ENCODE data around the gene ZNF474.

The ZNF474 gene

DNA sequence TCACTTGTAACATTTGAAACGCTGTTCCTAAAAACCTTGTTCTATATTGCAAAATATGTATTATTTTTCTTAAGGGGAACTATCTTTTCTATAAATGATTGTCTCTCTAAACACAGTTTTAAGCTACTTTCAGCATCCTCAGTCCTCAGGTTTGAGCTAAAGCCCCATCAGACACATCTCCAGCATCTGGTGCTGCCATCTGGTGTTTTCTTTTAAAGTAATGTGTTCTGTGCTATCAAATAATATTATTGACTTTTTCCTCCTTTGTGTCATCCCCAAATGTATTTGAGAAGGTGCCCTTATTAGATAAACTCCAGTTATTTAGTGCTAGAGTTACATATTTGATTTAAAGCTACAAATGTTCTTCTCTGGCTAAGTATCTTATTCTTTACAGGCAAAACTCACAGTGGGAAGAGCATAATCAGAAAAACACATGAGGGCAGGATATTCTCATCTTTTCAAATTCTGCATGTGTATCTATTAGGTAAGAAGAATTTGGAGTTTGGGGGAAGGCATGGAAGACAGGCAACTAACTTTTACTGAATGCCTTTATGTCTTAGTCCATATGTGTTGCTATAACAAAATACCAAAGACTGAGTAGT is 27.5 kb downstream of the ZNF474 start:
- peak; percentile 16 for DNase-seq (ENCODE audit: low read depth)
- TF ChIP-seq, protein P1, sequence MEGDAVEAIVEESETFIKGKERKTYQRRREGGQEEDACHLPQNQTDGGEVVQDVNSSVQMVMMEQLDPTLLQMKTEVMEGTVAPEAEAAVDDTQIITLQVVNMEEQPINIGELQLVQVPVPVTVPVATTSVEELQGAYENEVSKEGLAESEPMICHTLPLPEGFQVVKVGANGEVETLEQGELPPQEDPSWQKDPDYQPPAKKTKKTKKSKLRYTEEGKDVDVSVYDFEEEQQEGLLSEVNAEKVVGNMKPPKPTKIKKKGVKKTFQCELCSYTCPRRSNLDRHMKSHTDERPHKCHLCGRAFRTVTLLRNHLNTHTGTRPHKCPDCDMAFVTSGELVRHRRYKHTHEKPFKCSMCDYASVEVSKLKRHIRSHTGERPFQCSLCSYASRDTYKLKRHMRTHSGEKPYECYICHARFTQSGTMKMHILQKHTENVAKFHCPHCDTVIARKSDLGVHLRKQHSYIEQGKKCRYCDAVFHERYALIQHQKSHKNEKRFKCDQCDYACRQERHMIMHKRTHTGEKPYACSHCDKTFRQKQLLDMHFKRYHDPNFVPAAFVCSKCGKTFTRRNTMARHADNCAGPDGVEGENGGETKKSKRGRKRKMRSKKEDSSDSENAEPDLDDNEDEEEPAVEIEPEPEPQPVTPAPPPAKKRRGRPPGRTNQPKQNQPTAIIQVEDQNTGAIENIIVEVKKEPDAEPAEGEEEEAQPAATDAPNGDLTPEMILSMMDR (IDR thresholded peaks at IDR 0.05; ENCODE audit: low read depth, low read length): peak; percentile 4
- no peak for TF ChIP-seq POLR2A (IDR thresholded peaks at IDR 0.05; ENCODE audit: extremely low read depth, insufficient read length)
- no peak overlapping the region for H3K4me3 ChIP-seq (ENCODE audit: low read depth, low read length)

DNA sequence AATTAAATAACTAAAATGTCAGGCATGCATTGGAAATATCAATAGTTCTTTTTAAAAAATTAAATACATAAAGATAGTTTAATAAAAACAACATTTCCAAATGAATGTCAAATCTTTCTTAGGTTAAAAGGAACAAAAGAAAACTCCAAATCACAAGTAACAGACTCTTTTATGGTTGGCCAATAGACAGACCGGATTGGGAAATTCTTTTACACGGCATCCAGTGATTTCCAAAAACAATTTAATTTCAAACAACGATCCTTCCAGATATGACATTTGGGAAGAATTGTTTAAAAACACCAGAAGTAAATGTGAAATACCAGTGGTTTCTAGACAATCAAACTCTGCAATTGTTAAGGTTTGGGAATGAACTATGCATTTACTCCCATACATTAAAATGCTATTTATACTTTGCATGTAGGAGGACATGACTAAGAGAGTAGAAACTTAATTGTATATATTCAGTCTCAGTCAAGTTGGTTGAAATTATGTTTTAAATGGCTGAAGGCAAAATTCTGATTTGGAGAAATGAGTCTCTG is 32.8 kb downstream of the ZNF474 start:
- H3K4me3 ChIP-seq (ENCODE audit: low read depth, low read length): no peak overlapping the region
- no peak for TF ChIP-seq POLR2A (IDR thresholded peaks at IDR 0.05; ENCODE audit: extremely low read depth, insufficient read length)
- TF ChIP-seq, protein P2, sequence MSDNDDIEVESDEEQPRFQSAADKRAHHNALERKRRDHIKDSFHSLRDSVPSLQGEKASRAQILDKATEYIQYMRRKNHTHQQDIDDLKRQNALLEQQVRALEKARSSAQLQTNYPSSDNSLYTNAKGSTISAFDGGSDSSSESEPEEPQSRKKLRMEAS (IDR thresholded peaks at IDR 0.05; ENCODE audit: low read depth, low read length): no peak
- DNase-seq (ENCODE audit: low read depth): no peak

DNA sequence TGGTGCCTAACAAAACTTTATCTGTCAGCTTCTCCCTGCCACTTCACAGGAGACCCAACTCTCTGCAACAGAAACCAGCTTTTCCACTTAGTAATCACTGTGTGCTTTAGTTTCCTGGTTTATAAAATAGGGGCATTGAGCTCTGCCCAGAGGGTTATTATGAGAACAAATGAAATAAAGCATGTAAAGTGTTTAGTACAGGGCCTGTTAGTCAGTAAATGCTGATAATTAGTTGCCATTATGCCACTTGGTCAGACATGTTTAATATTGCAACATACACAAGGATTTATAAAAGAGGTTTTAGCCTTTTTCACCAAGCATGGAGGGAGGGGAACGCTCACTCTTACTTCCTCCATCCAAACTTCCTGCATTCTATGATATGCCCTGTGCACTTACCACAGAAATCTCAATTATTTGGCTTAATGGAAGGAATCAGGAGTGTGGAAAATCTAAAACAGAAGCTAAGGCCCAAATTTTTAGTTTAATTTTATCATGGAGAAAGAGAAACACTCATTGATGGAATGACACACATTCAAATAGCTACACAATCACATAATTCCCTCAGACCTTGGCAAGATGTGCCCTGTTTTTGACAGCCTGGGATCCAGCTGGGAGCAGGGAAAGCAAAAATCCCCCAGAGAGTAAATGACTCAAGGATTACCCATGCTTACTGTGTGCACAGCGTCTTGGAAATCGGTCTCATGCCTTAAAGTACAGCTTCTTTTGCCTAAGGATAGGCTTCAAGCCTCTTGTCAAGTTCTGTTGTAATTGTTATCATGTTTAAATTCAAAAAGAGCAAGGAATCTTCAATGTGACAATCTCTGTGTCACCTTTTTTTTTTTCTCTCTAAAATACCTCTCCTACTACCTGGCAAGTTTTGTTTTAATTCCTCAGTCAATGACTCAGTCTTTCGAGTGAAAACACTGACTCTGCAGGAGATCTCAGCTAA is 34.0 kb downstream of the ZNF474 start:
- no peak for DNase-seq (ENCODE audit: low read depth)
- no peak overlapping the region for H3K4me3 ChIP-seq (ENCODE audit: low read depth, low read length)
- TF ChIP-seq, protein P2 (IDR thresholded peaks at IDR 0.05; ENCODE audit: low read depth, low read length): no peak
- TF ChIP-seq POLR2A (IDR thresholded peaks at IDR 0.05; ENCODE audit: extremely low read depth, insufficient read length): no peak
- no peak for TF ChIP-seq MYC (IDR thresholded peaks at IDR 0.05; ENCODE audit: low read depth, low read length)
- TF ChIP-seq, protein P1 (IDR thresholded peaks at IDR 0.05; ENCODE audit: low read depth, low read length): no peak

DNA sequence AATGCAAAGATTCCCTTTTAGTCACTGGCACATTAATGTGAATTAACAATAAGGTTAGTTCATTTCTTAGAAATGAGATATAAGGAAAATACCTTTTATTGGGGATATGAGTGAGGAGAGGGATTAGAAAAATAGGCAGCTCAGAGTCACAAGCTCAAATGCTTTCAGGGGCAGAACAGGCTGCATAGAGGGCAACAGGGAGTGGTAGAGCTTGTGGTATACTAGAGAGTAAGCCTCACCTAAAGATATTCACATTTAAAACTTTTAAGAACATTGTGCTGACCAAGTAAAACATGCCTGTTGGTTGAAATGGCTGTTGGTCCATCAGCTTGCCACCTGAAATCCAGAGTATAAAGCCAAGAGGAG is 34.7 kb downstream of the ZNF474 start:
- DNase-seq (ENCODE audit: low read depth): no peak
- H3K4me3 ChIP-seq (ENCODE audit: low read depth, low read length): no peak overlapping the region
- TF ChIP-seq POLR2A (IDR thresholded peaks at IDR 0.05; ENCODE audit: extremely low read depth, insufficient read length): no peak
- TF ChIP-seq, protein P2 (IDR thresholded peaks at IDR 0.05; ENCODE audit: low read depth, low read length): no peak
- TF ChIP-seq MYC (IDR thresholded peaks at IDR 0.05; ENCODE audit: low read depth, low read length): no peak
- TF ChIP-seq, protein P1 (IDR thresholded peaks at IDR 0.05; ENCODE audit: low read depth, low read length): no peak

DNA sequence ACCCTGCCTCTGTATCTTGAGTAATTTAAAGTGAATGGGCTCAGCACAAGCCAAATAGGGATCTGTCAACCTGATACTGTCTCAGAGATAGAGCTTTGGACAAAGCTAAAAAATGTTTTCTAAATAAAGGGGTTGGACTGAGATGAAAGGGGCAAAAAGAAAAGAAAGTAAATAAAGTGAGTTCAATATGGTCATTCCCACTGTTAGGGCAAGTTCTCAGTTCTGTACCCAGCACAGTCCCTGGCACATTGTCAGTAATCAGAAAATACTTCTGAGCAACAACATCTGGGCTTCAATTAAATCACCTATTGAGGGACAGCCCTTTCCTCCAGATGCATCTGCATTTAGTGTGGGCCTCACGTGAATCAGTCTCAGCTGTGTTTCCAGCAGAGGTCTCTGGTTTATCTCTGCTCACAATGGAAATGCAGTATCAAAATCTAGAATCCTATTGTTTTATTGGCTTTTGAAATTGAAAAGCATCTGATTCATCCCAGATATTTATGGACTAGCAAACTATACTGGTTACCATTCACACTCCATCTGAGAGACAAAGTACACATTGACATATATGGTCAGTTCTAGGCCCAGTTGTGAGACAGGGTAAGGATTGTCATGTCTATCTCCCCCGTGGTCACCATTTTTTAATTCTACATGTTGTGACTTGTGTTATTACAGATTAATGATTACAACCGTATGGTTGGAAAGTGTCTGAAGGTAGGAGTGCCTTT is 35.6 kb downstream of the ZNF474 start:
- TF ChIP-seq, protein P2 (IDR thresholded peaks at IDR 0.05; ENCODE audit: low read depth, low read length): no peak
- TF ChIP-seq, protein P1 (IDR thresholded peaks at IDR 0.05; ENCODE audit: low read depth, low read length): no peak
- TF ChIP-seq POLR2A (IDR thresholded peaks at IDR 0.05; ENCODE audit: extremely low read depth, insufficient read length): no peak
- TF ChIP-seq MYC (IDR thresholded peaks at IDR 0.05; ENCODE audit: low read depth, low read length): no peak
- DNase-seq (ENCODE audit: low read depth): no peak
- no peak overlapping the region for H3K4me3 ChIP-seq (ENCODE audit: low read depth, low read length)
